Lower leg skin (tissue), 3 donors: Measurements from ENCODE around the gene CD79A.

ENCODE experiments used
- CTCF ChIP-seq, 3 donors: fragments of 450-650 bp; IDR thresholded peaks; one replicate each; pipeline ENCODE4 v1.5.1; 2016; ENCODE audit warnings: antibody characterized with exemption in 3 of 3, mild to moderate bottlenecking in 3 of 3, moderate library complexity in 2 of 3
- POLR2A ChIP-seq, 2 donors: fragments of 450-650 bp; IDR thresholded peaks; one replicate each; pipeline ENCODE4 v1.6.1; 2016 to 2017; ENCODE audit warnings: antibody characterized with exemption in 2 of 2, mild to moderate bottlenecking in 1 of 2, moderate library complexity in 1 of 2

- TF ChIP-seq CTCF (IDR thresholded peaks at IDR 0.05) (no peak), POLR2A (IDR thresholded peaks at IDR 0.05) (no peak)
Observed at GRCh38 chr19:41927497-41928192, 50.6 kb downstream of the CD79A start.
